Stomach smooth muscle (tissue), 2 donors: Measurements from ENCODE around the gene TRAF3.
"Not testable (repeated sequence)": the region's sequence is repeated elsewhere in the genome, so short reads cannot be mapped to it uniquely, and the experiment has no call there.

ENCODE experiments used
- H3K27ac ChIP-seq: one replicate; pipeline ENCODE4 v1.7.0; 2013; ENCODE audit warnings: mild to moderate bottlenecking, low read length, inconsistent platforms
- H3K27me3 ChIP-seq, 2 donors: one replicate each; pipeline ENCODE4 v1.7.0; 2013; ENCODE audit warnings: low read length in 2 of 2; ENCODE audit not compliant: insufficient read depth in 2 of 2, control insufficient read depth in 1 of 2
- H3K36me3 ChIP-seq, 2 donors: one replicate each; pipeline ENCODE4 v1.7.0; 2013; ENCODE audit warnings: low read length in 2 of 2; ENCODE audit not compliant: control insufficient read depth in 2 of 2, insufficient read depth in 2 of 2
- H3K4me1 ChIP-seq: one replicate; pipeline ENCODE4 v1.7.0; 2013; ENCODE audit warnings: low read length; ENCODE audit not compliant: control insufficient read depth, insufficient read depth
- H3K4me3 ChIP-seq, 2 donors: one replicate each; pipeline ENCODE4 v1.7.0; 2013; ENCODE audit warnings: low read length in 2 of 2
- H3K9ac ChIP-seq, 2 donors: one replicate each; pipeline ENCODE4 v1.7.0; 2013; ENCODE audit warnings: low read length in 2 of 2, mild to moderate bottlenecking in 1 of 2
- H3K9me3 ChIP-seq, 2 donors: one replicate each; pipeline ENCODE4 v1.7.0; 2013; ENCODE audit warnings: low read length in 2 of 2; ENCODE audit not compliant: control insufficient read depth in 2 of 2
- donor health status: healthy.
- donor health status: Pancreatic carcinoma.

Gene TRAF3

GRCh38 chr14:102854091-102854703, 76.9 kb downstream of the TRAF3 start:
- no peak overlapping the region for H3K27ac ChIP-seq
- H3K9me3 ChIP-seq, result no peaks in the 10 kb centered on the region
- H3K36me3 ChIP-seq, result no peaks in the 10 kb centered on the region
- no peak overlapping the region for H3K4me3 ChIP-seq
- no peak overlapping the region for H3K9ac ChIP-seq
- H3K27me3 ChIP-seq, result no peaks in the 10 kb centered on the region
- peaks cover under 1% of the 10 kb centered on the region for H3K4me1 ChIP-seq

GRCh38 chr14:102856179-102856578, 78.9 kb downstream of the TRAF3 start:
- Histone ChIP-seq H3K9ac (no peak overlapping the region), H3K9me3 (no peaks in the 10 kb centered on the region)

GRCh38 chr14:102857444-102857843, 80.2 kb downstream of the TRAF3 start:
- Histone ChIP-seq H3K4me1 (no peaks in the 10 kb centered on the region), H3K27me3 (no peaks in the 10 kb centered on the region)

More at GRCh38 chr14:102856179-102856578, 78.9 kb downstream of the TRAF3 start:
- H3K27me3 ChIP-seq, result no peaks in the 10 kb centered on the region
- no peaks in the 10 kb centered on the region for H3K4me1 ChIP-seq
- no peak overlapping the region for H3K27ac ChIP-seq
- H3K36me3 ChIP-seq, result no peaks in the 10 kb centered on the region
- H3K4me3 ChIP-seq, result no peak overlapping the region

GRCh38 chr14:102859911-102860310, 82.7 kb downstream of the TRAF3 start:
- Histone ChIP-seq H3K4me3 (no peak overlapping the region), H3K36me3 (no peaks in the 10 kb centered on the region), H3K9ac (no peak overlapping the region), H3K27ac (no peak overlapping the region), H3K4me1 (no peaks in the 10 kb centered on the region), H3K27me3 (no peaks in the 10 kb centered on the region), H3K9me3 (no peaks in the 10 kb centered on the region)

More at GRCh38 chr14:102857444-102857843, 80.2 kb downstream of the TRAF3 start:
- Histone ChIP-seq H3K4me3 (no peak overlapping the region), H3K27ac (no peak overlapping the region), H3K9me3 (no peaks in the 10 kb centered on the region), H3K36me3 (no peaks in the 10 kb centered on the region), H3K9ac (no peak overlapping the region)

- no peaks in the 10 kb centered on the region for H3K27me3 ChIP-seq
- H3K9ac ChIP-seq, result no peak overlapping the region
- H3K4me3 ChIP-seq, result no peak overlapping the region
- H3K4me1 ChIP-seq, result no peaks in the 10 kb centered on the region
- no peaks in the 10 kb centered on the region for H3K36me3 ChIP-seq
- H3K27ac ChIP-seq, result no peak overlapping the region
- no peaks in the 10 kb centered on the region for H3K9me3 ChIP-seq
These were observed 85.0 kb downstream of the TRAF3 start for GRCh38 chr14:102862154-102862773.

- H3K27me3 ChIP-seq, result no peaks in the 10 kb centered on the region
- no peaks in the 10 kb centered on the region for H3K36me3 ChIP-seq
- no peak overlapping the region for H3K4me3 ChIP-seq
- no peak overlapping the region for H3K27ac ChIP-seq
- H3K4me1 ChIP-seq, result no peaks in the 10 kb centered on the region
- H3K9ac ChIP-seq, result no peak overlapping the region
- H3K9me3 ChIP-seq, result no peaks in the 10 kb centered on the region
These were observed 86.1 kb downstream of the TRAF3 start for GRCh38 chr14:102863381-102863780.

- H3K9me3 ChIP-seq, H3K4me3 ChIP-seq, H3K4me1 ChIP-seq, H3K36me3 ChIP-seq, H3K27me3 ChIP-seq, H3K27ac ChIP-seq, H3K9ac ChIP-seq: not testable (repeated sequence)
These were observed 88.7 kb downstream of the TRAF3 start for GRCh38 chr14:102865916-102866315.

GRCh38 chr14:102866982-102867761, 89.9 kb downstream of the TRAF3 start:
- Histone ChIP-seq H3K9ac (no peak overlapping the region), H3K4me3 (no peak overlapping the region)

GRCh38 chr14:102867826-102868580, 90.8 kb downstream of the TRAF3 start:
- no peak overlapping the region for H3K27ac ChIP-seq
- no peaks in the 10 kb centered on the region for H3K9me3 ChIP-seq
- H3K4me1 ChIP-seq, result no peaks in the 10 kb centered on the region
- H3K36me3 ChIP-seq, result peaks cover 4 to 12% of the 10 kb centered on the region in 2 donors
- H3K27me3 ChIP-seq, result no peaks in the 10 kb centered on the region
- H3K4me3 ChIP-seq, result no peak overlapping the region
- H3K9ac ChIP-seq, result no peak overlapping the region

More at GRCh38 chr14:102866982-102867761, 89.9 kb downstream of the TRAF3 start:
- Histone ChIP-seq H3K4me1 (no peaks in the 10 kb centered on the region), H3K27ac (no peak overlapping the region), H3K36me3 (peaks cover 4 to 10% of the 10 kb centered on the region in 2 donors), H3K9me3 (no peaks in the 10 kb centered on the region), H3K27me3 (no peaks in the 10 kb centered on the region)

GRCh38 chr14:102868956-102869547, 91.8 kb downstream of the TRAF3 start:
- Histone ChIP-seq H3K27me3 (no peaks in the 10 kb centered on the region), H3K4me1 (no peaks in the 10 kb centered on the region), H3K9ac (no peak overlapping the region), H3K36me3 (peaks cover 4 to 12% of the 10 kb centered on the region in 2 donors), H3K9me3 (no peaks in the 10 kb centered on the region), H3K27ac (no peak overlapping the region), H3K4me3 (no peak overlapping the region)
